Ovary (tissue), 3 donors: ENCODE measurements around the gene RPTOR.

Experiments used
- POLR2A ChIP-seq: fragments of 450-650 bp; IDR thresholded peaks from one replicate; pipeline ENCODE4 v1.6.1; 2017; ENCODE audit warnings: antibody characterized with exemption, mild to moderate bottlenecking, moderate library complexity
- TF ChIP-seq, protein P1 (sequence below), 3 donors: fragments of 450-650 bp in 2 of 3; fragments of 200-600 bp in 1 of 3; IDR thresholded peaks; one replicate each; pipeline versions ENCODE4 v1.5.1 to v1.8.0; 2016 to 2022; ENCODE audit warnings: antibody characterized with exemption in 3 of 3, mild to moderate bottlenecking in 1 of 3
- donor health status: DM: no; HTN: no; CAD: no.

DNA sequence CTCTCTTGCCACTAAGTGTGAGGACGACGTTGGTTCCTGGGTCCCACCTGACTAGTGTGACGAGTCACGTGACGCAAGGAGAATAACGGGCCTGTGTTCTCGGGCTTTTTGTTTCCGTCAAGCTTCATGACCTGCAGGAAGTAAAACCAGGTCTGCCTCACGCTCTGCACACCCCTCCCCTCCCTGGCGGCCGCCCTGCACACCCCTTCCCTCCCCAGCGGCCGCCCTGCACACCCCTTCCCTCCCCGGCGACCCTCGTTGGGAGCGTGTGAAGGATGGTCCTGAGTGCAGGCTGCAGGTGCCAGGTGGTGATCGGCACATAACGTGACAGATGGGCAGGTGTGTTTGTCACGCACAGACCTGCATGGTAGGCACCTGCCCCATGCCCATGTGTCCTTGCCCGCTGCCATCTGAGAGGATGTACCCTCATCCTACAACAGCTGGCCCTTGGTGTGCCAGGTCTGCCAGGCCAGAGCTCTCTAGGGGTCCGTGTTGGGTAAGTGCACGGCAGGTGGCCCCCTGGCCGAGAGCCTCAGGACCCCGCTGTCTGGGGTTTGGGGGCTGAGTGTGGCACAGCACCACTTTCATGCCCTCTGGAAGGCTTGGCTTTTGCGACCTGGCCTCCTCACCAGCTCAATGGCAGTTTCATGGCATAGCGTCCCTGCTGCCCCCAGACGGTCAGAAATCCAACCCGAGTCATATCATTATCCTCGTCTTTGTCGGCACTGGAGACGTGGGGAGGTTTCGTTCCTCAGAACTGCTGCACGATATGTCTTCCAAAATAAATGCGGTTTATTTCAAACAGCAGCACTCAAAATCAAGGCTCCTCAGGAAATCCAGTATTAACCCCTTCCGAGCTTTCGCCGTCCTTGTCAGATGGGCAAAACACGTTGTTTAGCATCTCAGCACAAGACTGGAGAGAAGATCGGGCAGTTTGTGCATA is 255.2 kb downstream of the RPTOR start:
- TF ChIP-seq POLR2A, result no peak
- TF ChIP-seq, protein P1, sequence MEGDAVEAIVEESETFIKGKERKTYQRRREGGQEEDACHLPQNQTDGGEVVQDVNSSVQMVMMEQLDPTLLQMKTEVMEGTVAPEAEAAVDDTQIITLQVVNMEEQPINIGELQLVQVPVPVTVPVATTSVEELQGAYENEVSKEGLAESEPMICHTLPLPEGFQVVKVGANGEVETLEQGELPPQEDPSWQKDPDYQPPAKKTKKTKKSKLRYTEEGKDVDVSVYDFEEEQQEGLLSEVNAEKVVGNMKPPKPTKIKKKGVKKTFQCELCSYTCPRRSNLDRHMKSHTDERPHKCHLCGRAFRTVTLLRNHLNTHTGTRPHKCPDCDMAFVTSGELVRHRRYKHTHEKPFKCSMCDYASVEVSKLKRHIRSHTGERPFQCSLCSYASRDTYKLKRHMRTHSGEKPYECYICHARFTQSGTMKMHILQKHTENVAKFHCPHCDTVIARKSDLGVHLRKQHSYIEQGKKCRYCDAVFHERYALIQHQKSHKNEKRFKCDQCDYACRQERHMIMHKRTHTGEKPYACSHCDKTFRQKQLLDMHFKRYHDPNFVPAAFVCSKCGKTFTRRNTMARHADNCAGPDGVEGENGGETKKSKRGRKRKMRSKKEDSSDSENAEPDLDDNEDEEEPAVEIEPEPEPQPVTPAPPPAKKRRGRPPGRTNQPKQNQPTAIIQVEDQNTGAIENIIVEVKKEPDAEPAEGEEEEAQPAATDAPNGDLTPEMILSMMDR (IDR thresholded peaks at IDR 0.05), result no peak
